Activated CD8-positive, alpha-beta T cell treated with anti-CD3 and anti-CD28 coated beads for 36 hours (primary cell): ENCODE data around the gene FBXO42. TPM values are rescaled to one million over a fixed set of nuclear protein-coding genes. Genes with fewer than 3 reads are reported as not detected.

Source experiments
- ATAC-seq: fragments of 200-7000 bp; cut with Tn5 transposase; one replicate; pipeline ENCODE4 v1.10.0; 2021; ENCODE audit warnings: mild to moderate bottlenecking, moderate library complexity
- CTCF ChIA-PET: fragments of 350-600 bp; sonication (Branson Sonifier 250); formaldehyde crosslinking; loops from one replicate; lab custom pipeline; 2021; ENCODE audit warnings: antibody characterized with exemption; lab: Charles Lee
- POLR2A ChIA-PET: fragments of 350-600 bp; sonication (Branson Sonifier 250); formaldehyde crosslinking; loops from one replicate; lab custom pipeline; 2021; ENCODE audit warnings: antibody characterized with exemption; lab: Charles Lee
- DNase-seq: peaks from one replicate; pipeline ENCODE4 v3.0.0-alpha.2; 2020
- H3K27ac Mint-ChIP-seq: one replicate; pipeline ENCODE4 v1.8.0; 2021; ENCODE audit warnings: mild to moderate bottlenecking, mixed read lengths
- H3K27me3 Mint-ChIP-seq: one replicate; pipeline ENCODE4 v1.8.0; 2021; ENCODE audit warnings: mixed read lengths
- H3K36me3 Mint-ChIP-seq: one replicate; pipeline ENCODE4 v1.8.0; 2021; ENCODE audit warnings: low read depth, mixed read lengths
- H3K4me1 Mint-ChIP-seq: one replicate; pipeline ENCODE4 v1.8.0; 2021; ENCODE audit warnings: low read depth, mixed read lengths
- H3K4me3 Mint-ChIP-seq: one replicate; pipeline ENCODE4 v1.8.0; 2021; ENCODE audit warnings: mild to moderate bottlenecking, moderate library complexity, mixed read lengths
- H3K9me3 Mint-ChIP-seq: one replicate; pipeline ENCODE4 v1.8.0; 2021; ENCODE audit warnings: mixed read lengths
- intact Hi-C: fragments of 100-400 bp; cut with micrococcal nuclease; formaldehyde crosslinking; loops from one replicate; pipeline ENCODE4 v1.10.0; 2022
- total RNA-seq, 2 experiments: library from RNA; stranded (reverse); gene quantifications; one replicate each; pipeline ENCODE4 v1.2.3, GENCODE V29; 2021
- TF ChIP-seq, protein P1 (sequence below): fragments of 200-600 bp; IDR thresholded peaks from one replicate; pipeline ENCODE4 v1.8.0; 2022; ENCODE audit warnings: antibody characterized with exemption, mild to moderate bottlenecking

Gene FBXO42
- total RNA-seq, 2 experiments from 2014 or later, result 19.8 to 21.3 TPM

DNA sequence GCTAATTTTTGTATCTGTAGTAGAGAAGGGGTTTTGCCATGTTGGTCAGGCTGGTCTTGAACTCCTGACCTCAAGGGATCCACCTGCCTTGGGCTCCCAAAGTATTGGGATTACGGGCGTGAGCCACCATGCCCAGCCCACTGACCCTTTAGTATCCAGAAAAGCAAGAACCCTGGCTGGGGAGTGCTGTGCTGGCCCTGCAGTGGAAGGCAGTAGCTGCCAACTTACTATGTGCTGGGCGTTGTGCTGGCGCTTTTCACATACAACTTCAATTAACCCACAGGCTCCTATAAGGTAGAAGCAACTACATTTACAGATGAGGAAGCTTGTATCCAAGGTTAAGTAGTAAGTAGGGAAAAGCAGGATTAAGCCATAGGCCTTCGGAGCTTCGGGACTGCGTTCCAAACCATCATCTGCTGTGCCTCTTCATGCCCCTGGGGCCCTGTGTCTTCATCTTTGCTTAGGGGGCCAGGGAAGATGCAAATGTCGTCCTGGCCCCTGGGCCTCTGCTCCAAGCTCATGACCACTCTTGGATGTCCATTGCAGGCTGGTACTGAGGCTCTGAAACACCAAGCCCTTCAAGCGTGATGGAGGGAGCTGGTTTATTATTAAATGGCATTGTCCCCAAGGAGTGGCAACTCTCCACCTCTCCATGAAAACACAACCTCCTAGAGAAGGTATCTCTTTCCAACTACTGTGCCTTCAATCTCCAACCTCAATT lies 106.6 kb downstream of the FBXO42 start:
- DNase-seq, result no peak
- H3K27me3 Mint-ChIP-seq, result no peaks in the 10 kb centered on the region
- H3K27ac Mint-ChIP-seq, result no peak overlapping the region
- CTCF ChIA-PET, result interaction anchor here (0.7 to 3.2 kb wide), 10 partner anchors 11 to 170 kb away, joined by 3 to 23 read pairs (median 6); partner anchors contain the start of gene FBXO42
- ATAC-seq, result no peak
- TF ChIP-seq, protein P1, sequence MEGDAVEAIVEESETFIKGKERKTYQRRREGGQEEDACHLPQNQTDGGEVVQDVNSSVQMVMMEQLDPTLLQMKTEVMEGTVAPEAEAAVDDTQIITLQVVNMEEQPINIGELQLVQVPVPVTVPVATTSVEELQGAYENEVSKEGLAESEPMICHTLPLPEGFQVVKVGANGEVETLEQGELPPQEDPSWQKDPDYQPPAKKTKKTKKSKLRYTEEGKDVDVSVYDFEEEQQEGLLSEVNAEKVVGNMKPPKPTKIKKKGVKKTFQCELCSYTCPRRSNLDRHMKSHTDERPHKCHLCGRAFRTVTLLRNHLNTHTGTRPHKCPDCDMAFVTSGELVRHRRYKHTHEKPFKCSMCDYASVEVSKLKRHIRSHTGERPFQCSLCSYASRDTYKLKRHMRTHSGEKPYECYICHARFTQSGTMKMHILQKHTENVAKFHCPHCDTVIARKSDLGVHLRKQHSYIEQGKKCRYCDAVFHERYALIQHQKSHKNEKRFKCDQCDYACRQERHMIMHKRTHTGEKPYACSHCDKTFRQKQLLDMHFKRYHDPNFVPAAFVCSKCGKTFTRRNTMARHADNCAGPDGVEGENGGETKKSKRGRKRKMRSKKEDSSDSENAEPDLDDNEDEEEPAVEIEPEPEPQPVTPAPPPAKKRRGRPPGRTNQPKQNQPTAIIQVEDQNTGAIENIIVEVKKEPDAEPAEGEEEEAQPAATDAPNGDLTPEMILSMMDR, result no peak
- H3K9me3 Mint-ChIP-seq, result no peaks in the 10 kb centered on the region
- H3K4me3 Mint-ChIP-seq, result no peak overlapping the region
- POLR2A ChIA-PET, result interaction anchor here (0.6 to 1.3 kb wide), 3 partner anchors 18 to 32 kb away, joined by 3 read pairs; no protein-coding TSS in a partner anchor
- peaks cover 12% of the 10 kb centered on the region for H3K4me1 Mint-ChIP-seq
- intact Hi-C loops, result loop anchor here (10.0 kb wide), 1 partner anchor 119 kb away; the partner anchor contains the start of gene SZRD1
- peaks cover 7% of the 10 kb centered on the region for H3K36me3 Mint-ChIP-seq

DNA sequence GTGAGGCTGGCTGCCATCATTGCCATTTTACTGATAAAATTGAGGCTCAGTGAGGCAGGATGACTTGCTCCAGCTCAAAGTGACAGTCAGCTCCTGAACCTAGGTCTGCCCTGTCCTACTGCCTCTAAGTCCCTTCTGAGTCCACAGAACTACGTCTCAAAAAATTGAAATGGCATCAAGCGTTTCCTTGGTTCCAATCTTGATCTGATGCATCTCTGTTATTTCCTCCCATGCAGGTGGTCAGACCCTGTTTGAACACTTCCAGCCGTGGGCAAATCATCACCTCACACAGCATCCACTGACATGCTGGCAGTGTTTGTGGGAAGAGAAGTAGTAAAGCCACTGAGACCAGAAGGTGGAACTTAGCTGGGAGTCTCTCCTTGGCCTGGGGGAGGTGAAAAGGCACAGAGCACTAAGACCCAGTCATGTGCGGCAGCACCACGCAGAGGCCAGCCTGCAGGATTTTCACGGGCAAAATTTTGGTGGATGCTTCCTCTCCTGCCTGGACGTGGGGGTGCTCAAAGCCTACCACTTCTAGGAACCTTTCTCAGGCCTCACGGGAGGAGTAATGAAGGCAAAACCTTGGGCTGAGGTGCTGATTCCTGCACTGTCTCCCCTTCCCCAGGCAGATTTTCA lies 107.5 kb downstream of the FBXO42 start:
- Mint-ChIP-seq H3K9me3 (no peaks in the 10 kb centered on the region), H3K36me3 (peaks cover 2% of the 10 kb centered on the region), H3K27ac (no peak overlapping the region), H3K4me1 (peaks cover 9% of the 10 kb centered on the region), H3K4me3 (no peak overlapping the region), H3K27me3 (no peaks in the 10 kb centered on the region)
- ChIA-PET CTCF (interaction anchor here (0.6 to 3.2 kb wide), 21 partner anchors 9 to 170 kb away, joined by 3 to 23 read pairs (median 5); partner anchors contain the start of gene FBXO42), POLR2A (interaction anchor here (1.3 kb wide), 1 partner anchor 17 kb away, joined by 3 read pairs; no protein-coding TSS in a partner anchor)
- no peak for DNase-seq
- intact Hi-C loops, result loop anchor here (10.0 kb wide), 1 partner anchor 120 kb away; the partner anchor contains the start of gene SZRD1
- ATAC-seq, result no peak
- TF ChIP-seq, protein P1, result peak; percentile 37

DNA sequence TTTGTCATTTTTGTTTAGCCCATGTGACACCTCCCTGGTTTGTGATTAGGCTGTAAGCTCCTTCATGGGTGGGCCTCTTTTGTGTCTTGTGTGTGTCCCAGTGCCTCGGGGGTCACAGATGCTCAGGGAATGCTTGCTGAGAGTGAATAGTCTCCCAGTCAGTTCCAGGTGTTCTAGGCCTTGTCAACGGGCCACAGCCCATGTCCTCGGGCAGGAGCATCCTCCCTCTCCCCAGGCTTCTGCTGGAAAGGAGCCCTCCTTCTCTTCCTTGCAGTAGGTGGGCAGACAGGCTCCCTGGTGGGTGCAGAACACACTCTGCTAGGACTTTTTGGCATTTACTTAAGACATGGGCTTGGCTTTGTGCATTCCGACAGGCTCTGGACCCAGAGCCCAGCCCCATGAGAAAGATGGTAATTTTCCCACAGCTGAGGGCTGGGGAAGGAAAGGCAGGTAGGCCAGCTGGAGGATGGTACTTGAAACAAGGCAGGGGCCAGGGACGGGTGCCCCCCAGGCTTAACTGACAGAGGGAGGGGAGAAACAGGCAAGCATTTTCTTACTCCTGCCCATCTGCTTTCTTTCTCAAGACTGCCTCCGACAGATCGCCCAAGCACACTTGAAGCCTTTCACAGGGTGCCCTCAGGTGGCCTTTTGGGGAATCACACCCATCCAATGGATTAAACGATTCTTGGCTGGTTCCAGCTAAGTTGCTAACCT lies 108.2 kb downstream of the FBXO42 start:
- no peaks in the 10 kb centered on the region for H3K27me3 Mint-ChIP-seq
- TF ChIP-seq, protein P1, result peak; percentile 87
- DNase-seq (peak; percentile 89), ATAC-seq (peak; percentile 94)
- ChIA-PET CTCF (interaction anchor here (0.6 to 3.2 kb wide), 23 partner anchors 9 to 169 kb away, joined by 3 to 23 read pairs (median 5); partner anchors contain the start of gene FBXO42), POLR2A (interaction anchor here (0.9 to 1.3 kb wide), 2 partner anchors 16 to 37 kb away, joined by 3 read pairs; no protein-coding TSS in a partner anchor)
- no peak overlapping the region for H3K27ac Mint-ChIP-seq
- H3K4me3 Mint-ChIP-seq, result no peak overlapping the region
- no peaks in the 10 kb centered on the region for H3K9me3 Mint-ChIP-seq
- intact Hi-C loops, result loop anchor here (10.0 kb wide), 1 partner anchor 121 kb away; the partner anchor contains the start of gene SZRD1
- H3K36me3 Mint-ChIP-seq, result no peaks in the 10 kb centered on the region
- H3K4me1 Mint-ChIP-seq, result peaks cover 5% of the 10 kb centered on the region

DNA sequence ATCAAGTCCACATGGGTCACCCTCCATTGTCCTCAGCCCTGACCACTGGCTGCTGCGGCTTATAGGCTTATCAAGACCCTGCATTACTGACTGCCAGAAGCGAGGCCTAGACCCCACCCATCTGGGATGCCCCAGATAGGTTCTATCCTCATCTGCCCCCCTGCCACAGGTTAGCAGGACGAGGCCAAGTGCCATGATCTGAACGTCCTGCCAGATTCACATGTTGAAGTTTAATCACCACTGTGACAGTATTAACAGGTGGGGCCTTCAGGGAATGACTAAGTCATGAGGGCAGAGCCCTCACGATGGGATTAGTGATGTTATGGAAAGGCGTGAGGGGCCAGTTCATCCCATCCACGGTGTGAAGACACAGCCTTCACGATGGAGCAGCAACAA lies 109.1 kb downstream of the FBXO42 start:
- Mint-ChIP-seq H3K4me3 (no peak overlapping the region), H3K4me1 (peaks cover 3% of the 10 kb centered on the region), H3K36me3 (no peaks in the 10 kb centered on the region), H3K27me3 (no peaks in the 10 kb centered on the region), H3K27ac (no peak overlapping the region), H3K9me3 (no peaks in the 10 kb centered on the region)
- ChIA-PET POLR2A (interaction anchor here (0.8 kb wide), 1 partner anchor 32 kb away, joined by 3 read pairs; no protein-coding TSS in a partner anchor), CTCF (interaction anchor here (1.0 to 3.2 kb wide), 11 partner anchors 11 to 122 kb away, joined by 3 to 23 read pairs (median 5); no protein-coding TSS in a partner anchor)
- TF ChIP-seq, protein P1, result no peak
- DNase-seq, result no peak
- no peak for ATAC-seq
- intact Hi-C loops, result loop anchor here (10.0 kb wide), 1 partner anchor 122 kb away; the partner anchor contains the start of gene SZRD1
